D721Med (cell line): Measurements from ENCODE around the gene ODAPH.

Source experiments
- DNase-seq: peaks from one replicate; pipeline ENCODE4 v3.0.0; 2011; ENCODE audit warnings: low spot score; ENCODE audit not compliant: insufficient read length
- FAIRE-seq: peaks from 2 replicates; lab custom pipeline; 2011; peaks lifted over from hg19 to GRCh38; lab: Jason Lieb, UNC
- CTCF ChIP-seq: IDR thresholded peaks from 2 replicates; pipeline ENCODE4 v1.5.1; 2012; ENCODE audit warnings: mild to moderate bottlenecking, control low read depth; ENCODE audit not compliant: insufficient read depth; ENCODE audit errors: missing control alignments

Gene ODAPH

GRCh38 chr4:75593393-75593792 is 37.5 kb downstream of the ODAPH start:
- FAIRE-seq (no peak), DNase-seq (no peak)
- no peak for TF ChIP-seq CTCF

- no peak for TF ChIP-seq CTCF
- FAIRE-seq (no peak), DNase-seq (no peak)
These were observed 40.2 kb downstream of the ODAPH start for GRCh38 chr4:75596061-75596460.

GRCh38 chr4:75598390-75598789 is 42.5 kb downstream of the ODAPH start:
- DNase-seq (no peak), FAIRE-seq (no peak)
- no peak for TF ChIP-seq CTCF

GRCh38 chr4:75599647-75600046 is 43.8 kb downstream of the ODAPH start:
- no peak for FAIRE-seq
- no peak for TF ChIP-seq CTCF

GRCh38 chr4:75605928-75606327 is 50.1 kb downstream of the ODAPH start:
- DNase-seq: no peak
- FAIRE-seq: no peak
- no peak for TF ChIP-seq CTCF

More at GRCh38 chr4:75599647-75600046, 43.8 kb downstream of the ODAPH start:
- no peak for DNase-seq

- no peak for TF ChIP-seq CTCF
- FAIRE-seq (no peak), DNase-seq (no peak)
These were observed 56.4 kb downstream of the ODAPH start for GRCh38 chr4:75612306-75612705.
